ENCODE measurements around the gene BMP15.

The BMP15 gene

DNA sequence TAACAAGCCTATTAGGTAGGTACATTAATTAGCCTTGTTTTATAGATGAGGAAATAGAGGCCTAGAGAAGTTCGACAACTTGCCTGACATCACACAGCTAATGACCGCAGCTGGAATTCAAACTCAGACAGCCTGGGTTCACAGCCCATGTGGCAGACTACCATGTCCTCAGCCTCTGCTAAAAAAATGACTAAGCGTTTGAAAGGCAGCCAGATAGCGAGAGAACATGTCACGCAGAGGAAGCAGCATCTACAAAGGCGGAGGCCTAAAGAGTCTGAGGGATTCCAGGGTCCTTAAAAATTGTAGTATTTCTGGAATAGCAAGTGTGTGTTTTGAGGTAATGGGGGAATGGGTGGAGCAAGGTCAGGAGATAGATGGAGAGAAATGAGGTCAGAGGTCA, 33.2 kb upstream of the BMP15 start (continued):
- TF ChIP-seq, protein P1, sequence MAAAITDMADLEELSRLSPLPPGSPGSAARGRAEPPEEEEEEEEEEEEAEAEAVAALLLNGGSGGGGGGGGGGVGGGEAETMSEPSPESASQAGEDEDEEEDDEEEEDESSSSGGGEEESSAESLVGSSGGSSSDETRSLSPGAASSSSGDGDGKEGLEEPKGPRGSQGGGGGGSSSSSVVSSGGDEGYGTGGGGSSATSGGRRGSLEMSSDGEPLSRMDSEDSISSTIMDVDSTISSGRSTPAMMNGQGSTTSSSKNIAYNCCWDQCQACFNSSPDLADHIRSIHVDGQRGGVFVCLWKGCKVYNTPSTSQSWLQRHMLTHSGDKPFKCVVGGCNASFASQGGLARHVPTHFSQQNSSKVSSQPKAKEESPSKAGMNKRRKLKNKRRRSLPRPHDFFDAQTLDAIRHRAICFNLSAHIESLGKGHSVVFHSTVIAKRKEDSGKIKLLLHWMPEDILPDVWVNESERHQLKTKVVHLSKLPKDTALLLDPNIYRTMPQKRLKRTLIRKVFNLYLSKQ (tag by site-specific recombination; IDR thresholded peaks at IDR 0.05; ENCODE audit: borderline replicate concordance) = no peak
- TF ChIP-seq ZNF350 (tag by site-specific recombination; IDR thresholded peaks at IDR 0.05) (no peak), ZNF140 (tag by site-specific recombination; IDR thresholded peaks at IDR 0.05) (no peak), ZNF311 (tag by site-specific recombination; IDR thresholded peaks at IDR 0.05; ENCODE audit: borderline replicate concordance) (no peak)

DNA sequence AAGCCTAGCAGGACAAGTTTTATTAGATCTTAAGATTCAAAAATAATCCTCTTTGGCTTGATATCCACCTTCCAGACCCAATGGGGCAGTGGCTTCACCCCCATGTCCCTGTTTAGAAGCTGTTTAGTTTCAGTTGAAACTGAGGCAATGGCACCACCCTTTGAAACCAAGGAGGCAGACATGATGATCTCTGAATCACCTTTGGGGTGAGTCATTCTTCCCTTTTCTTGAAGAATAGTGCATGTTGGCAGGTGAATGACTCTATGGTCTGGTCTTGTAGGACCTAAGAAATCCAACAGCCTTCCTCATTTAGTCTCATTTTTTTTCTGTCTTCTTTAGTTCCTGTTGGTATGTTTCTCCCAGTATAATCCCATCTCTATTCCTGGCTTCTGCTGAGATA, 29.5 kb upstream of the BMP15 start:
- ChIA-PET POLR2A (no interaction called here), CTCF (no interaction called here)
- Histone ChIP-seq H3K36me3 (ENCODE audit: control insufficient read depth in 2 of 2, insufficient read depth in 1 of 2, low read length in 2 of 2) (no peaks in the 10 kb centered on the region), H3K4me1 (ENCODE audit: control insufficient read depth, insufficient read depth, low read length) (no peaks in the 10 kb centered on the region), H3K4me3 (ENCODE audit: low read depth, low read length) (no peak overlapping the region), H3K27ac (ENCODE audit: extremely low read depth, low read depth, low read length) (no peak overlapping the region), H3K9me3 (ENCODE audit: control insufficient read depth, insufficient read depth, low read depth, low read length) (no peaks in the 10 kb centered on the region)
- TF ChIP-seq, protein P2, sequence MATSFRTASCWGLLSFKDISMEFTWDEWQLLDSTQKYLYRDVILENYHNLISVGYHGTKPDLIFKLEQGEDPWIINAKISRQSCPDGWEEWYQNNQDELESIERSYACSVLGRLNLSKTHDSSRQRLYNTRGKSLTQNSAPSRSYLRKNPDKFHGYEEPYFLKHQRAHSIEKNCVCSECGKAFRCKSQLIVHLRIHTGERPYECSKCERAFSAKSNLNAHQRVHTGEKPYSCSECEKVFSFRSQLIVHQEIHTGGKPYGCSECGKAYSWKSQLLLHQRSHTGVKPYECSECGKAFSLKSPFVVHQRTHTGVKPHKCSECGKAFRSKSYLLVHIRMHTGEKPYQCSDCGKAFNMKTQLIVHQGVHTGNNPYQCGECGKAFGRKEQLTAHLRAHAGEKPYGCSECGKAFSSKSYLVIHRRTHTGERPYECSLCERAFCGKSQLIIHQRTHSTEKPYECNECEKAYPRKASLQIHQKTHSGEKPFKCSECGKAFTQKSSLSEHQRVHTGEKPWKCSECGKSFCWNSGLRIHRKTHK (tag by site-specific recombination; IDR thresholded peaks at IDR 0.05) = no peak
- TF ChIP-seq ZNF76 (tag by site-specific recombination; IDR thresholded peaks at IDR 0.05; ENCODE audit: borderline replicate concordance, low read depth) (no peak), GLI2 (tag by site-specific recombination; IDR thresholded peaks at IDR 0.05; ENCODE audit: borderline replicate concordance, low read depth) (no peak), ZNF239 (tag by site-specific recombination; IDR thresholded peaks at IDR 0.05) (no peak), KLF16 (tag by site-specific recombination; IDR thresholded peaks at IDR 0.05) (no peak), ZNF366 (tag by site-specific recombination; conservative IDR thresholded peaks at IDR 0.05) (no peak), ZNF10 (tag by site-specific recombination; IDR thresholded peaks at IDR 0.05) (no peak), ZBTB20 (tag by site-specific recombination; IDR thresholded peaks at IDR 0.05) (no peak), PRDM1 (tag by site-specific recombination; IDR thresholded peaks at IDR 0.05) (no peak), BCL11B (tag by site-specific recombination; IDR thresholded peaks at IDR 0.05; ENCODE audit: low read depth) (no peak), ZNF341 (tag by site-specific recombination; IDR thresholded peaks at IDR 0.05; ENCODE audit: low read depth) (no peak), ZNF785 (tag by site-specific recombination; IDR thresholded peaks at IDR 0.05) (no peak), KLF8 (tag by site-specific recombination; IDR thresholded peaks at IDR 0.05) (no peak), ZNF548 (tag by site-specific recombination; IDR thresholded peaks at IDR 0.05) (no peak), ZNF610 (tag by site-specific recombination; IDR thresholded peaks at IDR 0.05; ENCODE audit: borderline replicate concordance) (no peak), ZBTB17 (tag by site-specific recombination; IDR thresholded peaks at IDR 0.05) (no peak), ZNF560 (tag by site-specific recombination; IDR thresholded peaks at IDR 0.05; ENCODE audit: borderline replicate concordance) (no peak)
- TF ChIP-seq, protein P3, sequence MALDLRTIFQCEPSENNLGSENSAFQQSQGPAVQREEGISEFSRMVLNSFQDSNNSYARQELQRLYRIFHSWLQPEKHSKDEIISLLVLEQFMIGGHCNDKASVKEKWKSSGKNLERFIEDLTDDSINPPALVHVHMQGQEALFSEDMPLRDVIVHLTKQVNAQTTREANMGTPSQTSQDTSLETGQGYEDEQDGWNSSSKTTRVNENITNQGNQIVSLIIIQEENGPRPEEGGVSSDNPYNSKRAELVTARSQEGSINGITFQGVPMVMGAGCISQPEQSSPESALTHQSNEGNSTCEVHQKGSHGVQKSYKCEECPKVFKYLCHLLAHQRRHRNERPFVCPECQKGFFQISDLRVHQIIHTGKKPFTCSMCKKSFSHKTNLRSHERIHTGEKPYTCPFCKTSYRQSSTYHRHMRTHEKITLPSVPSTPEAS (tag by site-specific recombination; IDR thresholded peaks at IDR 0.05) = no peak

DNA sequence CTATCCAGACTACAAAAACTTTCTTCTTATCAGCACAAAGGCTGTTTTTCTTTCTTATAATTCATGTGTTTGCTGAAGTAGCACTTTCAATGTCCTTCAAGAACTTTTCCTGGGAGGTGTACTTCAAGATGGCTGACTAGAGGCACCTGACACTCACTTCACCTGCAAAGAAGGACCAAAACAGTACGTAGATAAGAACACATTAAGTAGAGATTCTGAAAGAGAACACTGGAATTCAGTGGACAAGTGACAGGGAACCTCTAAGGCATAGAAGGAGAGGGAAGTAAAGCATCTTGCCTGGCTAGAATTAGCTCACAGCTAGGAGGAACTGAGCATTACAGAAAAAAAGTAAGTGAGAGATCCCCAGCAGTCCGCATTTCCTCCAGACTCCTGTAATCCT, 21.7 kb upstream of the BMP15 start:
- no peak overlapping the region for H3K27ac ChIP-seq (ENCODE audit: extremely low read depth, low read depth, low read length)
- no peak for TF ChIP-seq ZNF610 (tag by site-specific recombination; IDR thresholded peaks at IDR 0.05; ENCODE audit: borderline replicate concordance)
- TF ChIP-seq BCL11A (tag by site-specific recombination; IDR thresholded peaks at IDR 0.05; ENCODE audit: low read depth) = no peak
- H3K9me3 ChIP-seq (ENCODE audit: control insufficient read depth, insufficient read depth, low read depth, low read length) = no peaks in the 10 kb centered on the region
- H3K4me3 ChIP-seq (ENCODE audit: low read depth, low read length) = no peak overlapping the region
- H3K36me3 ChIP-seq (ENCODE audit: control insufficient read depth in 2 of 2, insufficient read depth in 1 of 2, low read length in 2 of 2) = no peaks in the 10 kb centered on the region
- ChIA-PET CTCF (interaction anchor here (1.2 to 1.4 kb wide), 3 partner anchors 10 to 141 kb away, joined by 4 to 6 read pairs (median 5); no protein-coding TSS in a partner anchor), POLR2A (no interaction called here)
- H3K4me1 ChIP-seq (ENCODE audit: control insufficient read depth, insufficient read depth, low read length) = no peaks in the 10 kb centered on the region

All from HEK293 (cell line).